Measurements from ENCODE around the gene ACTG2.

The ACTG2 gene

GRCh38 chr2:73904952-73905351 lies 12.1 kb downstream of the ACTG2 start:
- no peaks in the 10 kb centered on the region for H3K27me3 ChIP-seq
- H3K4me1 ChIP-seq (ENCODE audit: control insufficient read depth in 1 of 2, insufficient read depth in 1 of 2, low read depth in 1 of 2, low read length in 1 of 2): peaks cover 0 to 7% of the 10 kb centered on the region in 2 experiments
- H3K4me3 ChIP-seq (ENCODE audit: low read depth in 1 of 2, low read length in 1 of 2): no peak overlapping the region
- no peaks in the 10 kb centered on the region for H3K9me3 ChIP-seq
- no peak for TF ChIP-seq CTCF (IDR thresholded peaks at IDR 0.05)
- no peak overlapping the region for H3K27ac ChIP-seq
- H3K36me3 ChIP-seq: no peaks in the 10 kb centered on the region

GRCh38 chr2:73906847-73907505 lies 14.2 kb downstream of the ACTG2 start:
- no peak for TF ChIP-seq CTCF (IDR thresholded peaks at IDR 0.05)
- H3K27ac ChIP-seq: peak overlapping the region; percentile 42

GRCh38 chr2:73907840-73908452 lies 15.1 kb downstream of the ACTG2 start:
- no peaks in the 10 kb centered on the region for H3K27me3 ChIP-seq
- H3K4me1 ChIP-seq (ENCODE audit: control insufficient read depth in 1 of 2, insufficient read depth in 1 of 2, low read depth in 1 of 2, low read length in 1 of 2): peaks cover 0 to 7% of the 10 kb centered on the region in 2 experiments
- TF ChIP-seq CTCF (IDR thresholded peaks at IDR 0.05): no peak
- H3K4me3 ChIP-seq (ENCODE audit: low read depth in 1 of 2, low read length in 1 of 2): no peak overlapping the region
- H3K9me3 ChIP-seq: no peaks in the 10 kb centered on the region
- no peaks in the 10 kb centered on the region for H3K36me3 ChIP-seq
- H3K27ac ChIP-seq: peak overlapping the region; percentile 42

More at GRCh38 chr2:73906847-73907505, 14.2 kb downstream of the ACTG2 start:
- no peaks in the 10 kb centered on the region for H3K9me3 ChIP-seq
- H3K4me3 ChIP-seq (ENCODE audit: low read depth in 1 of 2, low read length in 1 of 2): no peak overlapping the region
- no peaks in the 10 kb centered on the region for H3K36me3 ChIP-seq
- peaks cover 0 to 7% of the 10 kb centered on the region in 2 experiments for H3K4me1 ChIP-seq (ENCODE audit: control insufficient read depth in 1 of 2, insufficient read depth in 1 of 2, low read depth in 1 of 2, low read length in 1 of 2)
- no peaks in the 10 kb centered on the region for H3K27me3 ChIP-seq

GRCh38 chr2:73908689-73909652 lies 16.2 kb downstream of the ACTG2 start:
- Histone ChIP-seq H3K4me3 (ENCODE audit: low read depth in 1 of 2, low read length in 1 of 2) (no peak overlapping the region), H3K36me3 (no peaks in the 10 kb centered on the region), H3K4me1 (ENCODE audit: control insufficient read depth in 1 of 2, insufficient read depth in 1 of 2, low read depth in 1 of 2, low read length in 1 of 2) (peaks cover 0 to 7% of the 10 kb centered on the region in 2 experiments), H3K27ac (no peak overlapping the region), H3K27me3 (no peaks in the 10 kb centered on the region), H3K9me3 (no peaks in the 10 kb centered on the region)
- no peak for TF ChIP-seq CTCF (IDR thresholded peaks at IDR 0.05)

GRCh38 chr2:73910873-73911547 lies 18.2 kb downstream of the ACTG2 start:
- TF ChIP-seq CTCF (IDR thresholded peaks at IDR 0.05): no peak
- no peaks in the 10 kb centered on the region for H3K27me3 ChIP-seq
- H3K4me1 ChIP-seq (ENCODE audit: control insufficient read depth in 1 of 2, insufficient read depth in 1 of 2, low read depth in 1 of 2, low read length in 1 of 2): peaks cover 0 to 7% of the 10 kb centered on the region in 2 experiments
- H3K36me3 ChIP-seq: no peaks in the 10 kb centered on the region
- no peaks in the 10 kb centered on the region for H3K9me3 ChIP-seq
- H3K4me3 ChIP-seq (ENCODE audit: low read depth in 1 of 2, low read length in 1 of 2): no peak overlapping the region
- no peak overlapping the region for H3K27ac ChIP-seq

Data from neutrophil (primary cell).